Measurements from ENCODE around the gene TAF7.

DNA sequence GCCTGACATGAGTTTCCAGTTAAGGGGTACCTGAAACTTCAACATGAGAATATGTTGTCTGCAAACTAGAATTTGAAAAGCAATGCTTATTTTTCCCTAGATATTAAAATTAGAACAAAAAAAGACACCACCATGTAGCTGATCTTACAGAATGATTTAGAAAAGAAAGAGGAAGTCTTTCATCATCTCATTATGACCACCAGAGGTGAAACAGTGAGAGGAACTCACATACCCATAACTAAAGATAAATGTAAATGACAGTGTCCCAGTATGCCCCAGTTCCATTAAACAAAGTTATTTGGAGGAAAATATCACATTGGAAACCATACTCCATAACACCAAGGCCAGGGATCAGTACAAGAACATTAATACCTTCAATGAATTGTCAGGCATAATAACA is 6.9 kb downstream of the TAF7 start:
- TF ChIP-seq CTCF (conservative IDR thresholded peaks at IDR 0.05; ENCODE audit: low read length) (no peak), EZH2phosphoT487 (IDR thresholded peaks at IDR 0.05; ENCODE audit: borderline replicate concordance) (no peak)

Measured in Loucy (cell line).